ENCODE data around the gene OLIG1.

OLIG1 gene

DNA sequence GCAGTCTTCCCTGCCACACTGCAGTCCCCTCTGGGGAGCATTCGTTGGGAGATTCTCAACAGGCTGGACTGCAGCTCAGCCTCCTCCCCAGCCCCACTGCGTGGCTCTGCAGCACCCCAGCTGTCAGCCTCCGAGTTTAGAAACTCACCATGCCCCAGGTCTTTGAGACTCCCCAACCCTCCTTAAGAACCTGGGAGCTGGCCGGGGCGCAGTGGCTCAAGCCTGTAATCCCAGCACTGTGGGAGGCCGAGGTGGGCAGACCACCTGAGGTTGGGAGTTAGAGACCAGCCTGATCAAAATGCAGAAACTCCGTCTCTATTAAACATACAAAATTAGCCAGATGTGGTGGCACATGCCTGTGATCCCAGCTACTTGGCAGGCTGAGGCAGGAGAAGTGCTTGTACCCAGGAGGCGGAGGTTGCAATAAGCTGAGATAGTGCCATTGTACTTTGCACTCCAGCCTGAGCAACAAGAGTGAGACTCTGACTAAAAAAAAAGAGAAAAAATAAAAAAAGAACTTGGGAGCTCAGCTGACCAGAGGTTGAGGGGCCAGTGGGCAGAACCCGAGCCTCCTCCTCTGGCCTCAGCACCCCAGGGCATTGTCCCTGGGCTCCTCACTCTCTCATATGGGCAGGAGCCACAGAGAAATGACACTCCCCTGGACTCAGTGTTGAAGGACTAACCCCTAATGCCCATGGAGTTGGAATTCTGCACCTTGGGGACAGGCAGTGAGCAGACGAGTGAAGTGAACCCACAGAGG lies 38.6 kb upstream of the OLIG1 start:
- no peak for DNase-seq (ENCODE audit: low read depth)

DNA sequence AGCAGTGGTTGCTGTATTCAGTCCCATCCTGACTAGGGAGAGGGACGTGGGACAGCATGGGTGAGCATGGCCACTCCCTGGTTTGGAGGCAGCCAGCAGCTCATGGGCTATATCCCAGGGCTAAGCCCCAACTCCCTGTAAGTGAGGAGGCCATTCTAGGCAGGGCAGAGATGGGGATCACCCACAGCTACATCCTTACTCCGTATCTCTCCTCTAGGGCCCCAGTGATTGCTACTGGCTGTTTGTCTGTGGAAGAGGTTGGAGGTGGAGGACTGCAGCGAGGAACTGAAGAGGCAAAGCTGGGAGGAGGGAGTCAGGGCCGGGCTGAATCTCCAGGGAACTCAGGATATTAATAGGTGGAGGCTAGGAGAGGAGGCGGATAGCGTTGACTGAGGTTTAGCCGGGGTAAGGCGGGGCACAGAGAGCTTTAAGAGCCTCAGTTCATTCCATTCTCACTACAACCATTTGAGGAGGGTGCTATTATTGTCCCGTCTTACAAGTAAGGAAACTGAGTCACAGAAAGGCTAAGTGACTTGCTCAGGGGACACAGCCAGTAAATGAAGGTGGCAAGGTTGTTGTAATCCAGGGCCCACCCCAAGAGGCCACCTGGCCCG lies 37.4 kb upstream of the OLIG1 start:
- DNase-seq (ENCODE audit: low read depth): no peak

DNA sequence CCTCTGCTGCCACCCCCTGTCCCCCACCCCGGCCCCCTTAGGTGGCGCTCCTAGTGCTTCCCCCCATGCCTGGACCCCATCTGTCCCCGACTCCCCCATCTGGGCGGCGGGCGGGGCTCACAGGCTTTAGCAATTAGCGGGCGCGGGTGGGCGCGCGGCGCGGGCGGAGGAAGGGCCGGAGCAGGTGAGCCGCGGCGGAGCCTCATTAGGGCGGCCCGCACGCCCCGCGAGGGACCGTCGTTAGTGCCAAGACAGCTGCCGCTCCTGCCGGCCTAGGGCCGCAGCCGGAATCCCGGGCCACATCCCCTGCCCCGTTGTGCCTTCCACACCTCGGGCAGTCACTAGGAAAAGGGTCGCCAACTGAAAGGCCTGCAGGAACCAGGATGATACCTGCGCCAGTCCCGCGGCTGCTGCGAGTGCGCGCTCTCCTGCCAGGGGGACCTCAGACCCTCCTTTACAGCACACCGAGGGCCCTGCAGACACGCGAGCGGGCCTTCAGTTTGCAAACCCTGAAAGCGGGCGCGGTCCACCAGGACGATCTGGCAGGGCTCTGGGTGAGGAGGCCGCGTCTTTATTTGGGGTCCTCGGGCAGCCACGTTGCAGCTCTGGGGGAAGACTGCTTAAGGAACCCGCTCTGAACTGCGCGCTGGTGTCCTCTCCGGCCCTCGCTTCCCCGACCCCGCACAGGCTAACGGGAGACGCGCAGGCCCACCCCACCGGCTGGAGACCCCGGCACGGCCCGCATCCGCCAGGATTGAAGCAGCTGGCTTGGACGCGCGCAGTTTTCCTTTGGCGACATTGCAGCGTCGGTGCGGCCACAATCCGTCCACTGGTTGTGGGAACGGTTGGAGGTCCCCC lies 36.6 kb upstream of the OLIG1 start:
- DNase-seq (ENCODE audit: low read depth): no peak

DNA sequence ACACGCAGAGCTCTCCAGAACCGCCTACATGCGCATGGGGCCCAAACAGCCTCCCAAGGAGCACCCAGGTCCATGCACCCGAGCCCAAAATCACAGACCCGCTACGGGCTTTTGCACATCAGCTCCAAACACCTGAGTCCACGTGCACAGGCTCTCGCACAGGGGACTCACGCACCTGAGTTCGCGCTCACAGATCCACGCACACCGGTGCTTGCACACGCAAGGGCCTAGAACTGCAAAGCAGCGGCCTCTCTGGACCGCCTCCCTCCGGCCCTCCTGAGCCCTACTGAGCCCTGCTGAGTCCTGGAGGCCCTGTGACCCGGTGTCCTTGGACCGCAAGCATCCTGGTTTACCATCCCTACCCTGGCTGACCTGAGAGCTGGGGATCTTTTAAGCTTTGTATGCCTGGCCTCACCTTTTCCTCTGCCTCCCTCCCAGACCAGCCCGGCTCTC lies 36.0 kb upstream of the OLIG1 start:
- DNase-seq (ENCODE audit: low read depth): no peak

DNA sequence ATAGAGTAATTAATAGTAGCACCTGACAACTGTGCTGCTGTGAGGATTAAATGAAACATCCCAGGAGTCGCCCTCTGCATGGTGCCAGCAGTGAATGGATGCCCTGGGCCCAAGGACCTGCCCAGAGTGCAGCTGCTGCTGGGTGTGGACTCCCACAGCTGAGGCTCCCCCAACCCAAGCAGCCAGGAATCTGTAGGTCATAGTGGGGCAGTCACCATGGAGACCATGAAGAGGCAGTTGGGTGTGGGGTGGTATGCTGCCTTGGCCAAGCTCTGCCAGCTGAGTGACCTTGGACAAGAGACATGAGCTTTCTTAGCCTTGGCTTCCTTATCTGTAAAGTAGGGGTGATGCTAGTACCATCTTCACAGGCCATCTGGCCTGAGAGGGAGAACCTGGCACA lies 34.8 kb upstream of the OLIG1 start:
- DNase-seq (ENCODE audit: low read depth): no peak

DNA sequence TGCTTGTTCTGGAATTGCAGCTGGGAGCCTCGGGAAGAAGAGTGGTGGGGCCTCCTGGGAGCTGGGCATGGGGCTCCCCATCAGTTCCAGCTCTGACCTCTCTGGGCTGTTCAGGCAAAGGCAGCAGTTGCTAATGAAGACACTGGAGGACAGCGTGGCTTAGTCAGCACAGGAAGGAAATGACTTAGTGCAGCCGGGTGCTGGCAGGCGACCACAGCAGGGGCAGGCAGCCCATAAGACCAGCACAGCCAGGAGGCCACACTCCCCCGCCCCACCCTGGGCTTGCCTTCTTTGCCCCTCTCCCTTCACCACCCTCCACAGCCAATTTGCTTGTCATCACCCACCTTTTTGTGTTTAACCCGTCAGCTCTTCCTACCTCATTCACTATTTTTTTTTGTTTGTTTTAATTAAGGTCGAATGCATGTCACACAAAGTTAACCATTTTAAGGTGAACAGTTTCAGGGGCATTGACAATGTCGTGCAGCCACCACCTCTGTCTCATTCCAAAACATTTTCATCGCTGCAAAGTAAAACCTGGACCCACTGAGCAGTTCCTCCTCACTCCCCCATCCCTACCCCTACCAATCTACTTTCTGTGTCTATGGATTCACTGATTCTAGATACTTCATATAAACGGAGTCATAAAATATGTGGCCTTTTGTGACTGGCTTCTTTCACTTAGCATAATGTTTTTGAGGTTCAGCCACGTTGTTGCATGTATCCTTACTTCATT lies 33.3 kb upstream of the OLIG1 start:
- no peak for DNase-seq (ENCODE audit: low read depth)

DNA sequence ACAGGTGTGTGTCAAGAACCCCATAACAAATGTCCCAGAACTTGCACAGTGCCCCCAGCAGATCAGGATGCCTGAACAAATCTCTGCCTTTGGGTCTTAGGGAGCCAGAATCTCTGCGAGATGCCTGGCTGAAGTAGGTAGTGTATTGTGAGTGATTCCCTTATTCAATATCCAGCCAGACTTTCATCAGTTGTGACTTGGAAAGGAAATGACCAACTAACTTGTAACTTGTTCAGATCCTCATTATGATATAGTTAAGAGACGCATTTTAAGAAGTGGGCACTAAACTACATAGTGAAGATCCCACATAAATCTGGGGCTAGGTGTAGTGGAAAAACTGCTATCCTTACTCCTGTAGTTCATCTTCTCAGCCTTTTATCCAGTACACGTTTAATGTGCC lies 32.4 kb upstream of the OLIG1 start:
- no peak for DNase-seq (ENCODE audit: low read depth)

DNA sequence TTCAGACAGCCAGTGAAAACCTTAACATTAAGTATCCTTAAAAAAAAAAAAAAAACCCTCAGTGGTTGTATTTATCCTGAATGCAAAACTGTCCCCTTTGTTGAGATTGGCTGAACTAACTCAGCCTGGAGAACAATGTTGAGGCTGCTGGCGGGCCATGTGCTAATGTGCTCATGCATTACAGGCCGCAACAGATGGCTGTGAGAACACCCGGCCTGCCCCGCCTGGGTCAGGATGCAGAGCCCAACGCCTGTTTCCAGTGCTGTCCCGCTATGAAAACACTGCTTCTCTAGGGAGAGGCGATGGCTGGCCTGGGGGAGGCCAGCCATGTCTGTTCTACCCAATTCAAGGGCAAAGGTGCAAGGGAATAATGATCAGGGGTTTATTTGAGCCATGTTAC lies 30.4 kb upstream of the OLIG1 start:
- no peak for DNase-seq (ENCODE audit: low read depth)

DNA sequence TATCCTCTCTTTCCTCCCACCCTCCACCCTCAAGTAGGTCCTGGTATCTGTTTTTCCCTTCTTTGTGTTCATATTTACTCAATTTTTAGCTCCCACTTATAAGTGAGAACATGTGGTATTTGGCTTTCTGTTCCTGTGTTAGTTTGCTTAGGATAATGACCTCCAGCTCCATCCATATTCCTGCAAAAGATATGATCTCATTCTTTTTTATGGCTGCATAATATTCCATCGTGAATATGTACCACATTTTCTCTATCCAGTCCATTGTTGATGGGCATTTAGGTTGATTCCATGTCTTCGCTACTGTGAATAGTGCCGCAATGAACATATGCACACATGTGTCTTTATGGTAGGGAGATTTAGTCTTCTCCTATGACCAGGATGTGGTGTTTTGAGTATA lies 29.7 kb upstream of the OLIG1 start:
- no peak for DNase-seq (ENCODE audit: low read depth)

DNA sequence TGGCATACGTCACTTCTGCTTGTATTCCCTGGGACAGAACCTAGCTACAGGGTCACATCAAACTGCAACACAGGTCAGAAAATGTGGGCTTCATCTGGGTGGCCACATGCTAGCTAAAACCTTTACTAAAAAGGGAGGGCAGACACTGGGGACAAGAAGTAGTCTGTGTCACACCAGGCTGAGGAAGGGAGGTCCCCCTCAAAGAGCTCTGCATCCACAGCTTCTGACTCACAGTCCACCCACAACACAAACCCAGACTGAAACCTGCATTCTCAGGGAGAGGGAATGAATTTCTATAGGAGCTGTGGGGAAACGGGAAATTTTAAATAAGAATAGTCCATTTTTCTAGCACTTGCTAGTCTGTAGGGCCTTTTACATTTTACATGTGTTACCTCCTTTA lies 28.0 kb upstream of the OLIG1 start:
- no peak for DNase-seq (ENCODE audit: low read depth)

DNA sequence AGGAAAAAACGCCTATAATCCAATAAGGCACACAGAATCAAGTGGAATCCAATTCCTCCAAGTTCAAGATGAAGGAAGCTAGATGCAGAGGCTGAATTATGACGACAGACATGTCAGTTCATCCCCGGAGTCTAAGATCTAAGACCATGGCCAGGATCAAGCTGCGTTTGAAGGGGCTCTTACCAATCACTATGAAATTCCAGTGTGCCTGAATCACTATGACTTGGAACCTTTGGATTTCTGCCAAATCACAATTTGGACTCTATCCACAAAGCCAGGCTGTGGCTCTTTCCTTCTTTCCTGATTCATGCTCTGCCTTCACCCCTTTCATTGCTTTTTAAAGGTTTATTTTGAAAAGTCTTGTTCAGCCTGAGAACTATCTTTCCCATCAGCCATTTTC lies 27.1 kb upstream of the OLIG1 start:
- no peak for DNase-seq (ENCODE audit: low read depth)

DNA sequence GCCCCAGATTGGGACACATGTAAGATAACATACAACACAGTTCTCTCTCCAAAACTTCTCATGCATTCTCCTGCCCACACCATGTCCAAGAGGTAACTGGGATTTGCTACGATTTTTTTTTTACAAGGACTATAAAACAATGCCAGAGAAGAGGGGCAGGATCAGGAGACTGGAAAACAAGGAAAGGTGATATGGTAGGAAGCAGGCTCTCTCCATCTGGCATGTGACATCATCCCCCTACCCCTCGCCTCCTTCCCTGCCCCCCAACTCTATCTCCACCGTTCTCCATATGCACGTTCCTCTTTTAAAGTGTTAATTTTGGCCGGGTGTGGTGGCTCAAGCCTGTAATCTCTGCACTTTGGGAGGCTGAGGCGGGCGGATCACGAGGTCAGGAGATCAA lies 23.5 kb upstream of the OLIG1 start:
- DNase-seq (ENCODE audit: low read depth): no peak

DNA sequence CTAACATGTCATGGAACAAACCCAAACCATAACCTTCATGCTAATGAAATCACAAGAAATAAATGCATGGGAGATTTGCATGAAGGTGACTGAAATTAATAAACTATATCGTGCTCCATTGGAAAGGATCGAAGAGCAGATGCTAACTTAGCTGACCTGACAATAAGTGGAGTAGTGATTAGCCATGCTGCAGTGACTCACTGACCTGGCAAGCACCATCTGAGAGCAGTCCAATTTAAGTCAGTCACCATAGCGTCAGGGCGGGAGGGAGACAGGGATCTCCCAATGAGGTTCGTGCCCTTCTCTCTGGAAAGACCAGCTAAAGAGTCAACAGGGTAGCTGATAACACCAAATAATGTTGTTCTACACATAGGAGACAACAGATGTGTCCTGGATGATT lies 22.7 kb upstream of the OLIG1 start:
- no peak for DNase-seq (ENCODE audit: low read depth)

DNA sequence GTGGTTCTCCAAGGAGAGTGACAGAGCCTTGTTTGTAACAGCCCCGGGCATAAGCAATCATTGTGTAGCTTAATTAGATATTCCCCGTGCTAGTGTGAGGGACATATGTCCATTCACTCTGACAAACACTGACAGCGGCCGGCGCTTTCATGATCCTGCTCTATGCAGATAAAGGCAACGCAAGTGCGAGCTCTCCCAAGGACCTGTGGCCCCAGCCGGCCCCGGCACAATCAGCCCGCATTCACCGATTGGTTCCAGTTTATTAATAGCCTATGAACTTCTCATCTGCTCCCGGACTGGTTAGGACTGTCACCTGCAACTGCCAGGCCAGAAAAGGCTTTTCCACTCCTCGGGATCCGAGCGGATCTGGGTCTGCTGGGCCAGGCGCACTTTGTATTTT lies 18.0 kb upstream of the OLIG1 start:
- no peak for DNase-seq (ENCODE audit: low read depth)

DNA sequence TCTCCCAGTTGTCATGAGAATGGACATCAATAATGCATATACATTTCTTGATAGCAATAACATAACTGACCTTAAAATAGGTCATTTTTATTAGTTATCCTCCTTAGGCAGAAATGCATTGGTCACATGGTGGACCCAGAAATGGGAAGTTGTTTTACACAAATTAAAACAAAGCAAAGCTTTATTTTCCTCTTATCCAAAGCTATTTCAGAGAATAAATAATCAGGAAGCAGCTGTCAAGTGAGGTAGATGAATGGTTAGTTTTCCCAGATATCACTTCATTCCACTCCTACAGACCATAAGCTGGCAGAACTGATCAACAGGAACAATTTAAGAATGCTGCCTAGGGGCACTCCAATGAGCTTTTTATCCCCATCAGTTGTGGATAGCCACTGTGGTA lies 16.0 kb upstream of the OLIG1 start:
- no peak for DNase-seq (ENCODE audit: low read depth)

DNA sequence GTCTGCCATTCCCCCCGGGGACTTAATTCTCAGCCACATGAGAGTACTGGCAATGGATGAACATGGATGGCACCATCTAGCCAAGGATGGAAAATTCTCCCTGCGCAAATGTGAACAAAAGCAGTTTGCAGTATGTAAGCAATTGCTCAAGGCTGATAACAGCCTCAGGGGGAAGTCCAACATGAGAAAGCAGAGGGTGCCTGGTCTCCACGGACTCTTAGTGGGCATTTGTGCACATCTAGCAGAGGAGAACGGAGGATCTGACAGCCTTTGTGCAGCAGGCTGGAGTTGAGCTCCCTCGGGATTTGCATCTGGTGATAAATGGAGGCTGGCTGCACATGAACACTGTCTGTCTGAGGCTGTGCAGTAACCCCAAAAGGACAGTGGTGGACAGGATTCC lies 13.9 kb upstream of the OLIG1 start:
- DNase-seq (ENCODE audit: low read depth): no peak

DNA sequence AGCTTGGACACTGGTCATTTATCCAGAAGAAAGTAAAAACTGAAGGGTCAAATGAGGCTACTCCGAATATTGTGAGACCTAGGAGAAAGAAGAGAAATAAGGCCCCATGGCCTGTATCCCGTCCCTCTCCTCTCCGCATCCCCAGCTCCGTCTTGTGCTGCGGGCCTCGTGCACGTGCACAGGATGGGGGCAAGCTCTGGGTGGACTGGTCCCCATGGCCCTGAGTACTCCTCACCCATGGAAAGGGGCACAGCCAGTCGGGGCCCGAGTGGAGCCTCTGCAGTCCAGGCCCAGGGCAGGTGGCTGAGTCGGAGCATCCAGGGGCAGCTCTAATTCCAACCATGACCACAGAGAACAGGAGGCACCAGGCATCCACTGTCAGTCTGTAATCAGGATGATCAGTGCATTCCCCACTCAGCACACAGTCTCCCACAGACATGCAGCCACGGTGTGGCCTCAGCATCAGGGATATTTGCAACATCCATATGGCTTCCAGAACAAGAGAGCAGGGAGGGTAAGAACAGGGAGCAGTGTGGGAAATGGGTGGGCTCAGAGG lies 12.5 kb upstream of the OLIG1 start:
- DNase-seq (ENCODE audit: low read depth): no peak

DNA sequence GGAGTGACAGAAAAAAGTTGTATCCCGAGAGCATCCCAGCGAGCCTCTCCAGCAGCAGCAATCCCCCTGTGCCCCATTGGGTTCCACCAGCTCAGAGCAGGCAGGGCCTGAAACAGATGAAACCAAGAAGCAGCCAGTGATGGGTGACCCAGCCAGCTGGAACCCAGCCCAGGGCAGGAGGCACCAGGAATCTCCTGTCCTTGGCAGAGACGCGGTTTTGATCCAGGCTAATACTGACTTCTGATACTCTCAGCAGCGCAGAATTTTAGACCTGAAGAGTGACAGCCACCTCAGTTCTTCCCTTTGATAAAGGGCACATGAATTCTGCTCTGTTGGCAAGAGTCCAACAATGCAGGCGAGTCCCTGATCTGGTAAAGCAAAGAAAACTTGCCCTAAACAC lies 11.4 kb upstream of the OLIG1 start:
- DNase-seq (ENCODE audit: low read depth): no peak

DNA sequence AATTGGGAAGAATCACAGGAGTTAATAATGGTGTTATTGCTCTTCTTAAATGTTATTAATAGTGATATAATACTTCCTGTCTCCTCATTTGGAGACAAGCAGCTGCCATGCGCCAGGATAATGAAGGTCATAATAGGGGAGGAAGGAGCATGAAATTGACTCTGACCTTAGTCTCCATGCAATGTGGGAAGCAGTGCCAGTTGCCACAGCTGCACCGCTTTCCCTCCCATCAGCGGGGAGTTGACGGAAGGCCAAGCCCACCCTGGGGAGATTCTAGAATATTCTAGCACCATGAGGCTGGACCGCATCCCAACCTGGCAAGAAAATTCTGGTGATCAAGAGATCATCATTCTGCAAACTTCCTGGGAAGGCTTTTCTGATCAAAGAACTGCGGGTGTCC lies 11.0 kb upstream of the OLIG1 start:
- no peak for DNase-seq (ENCODE audit: low read depth)

DNA sequence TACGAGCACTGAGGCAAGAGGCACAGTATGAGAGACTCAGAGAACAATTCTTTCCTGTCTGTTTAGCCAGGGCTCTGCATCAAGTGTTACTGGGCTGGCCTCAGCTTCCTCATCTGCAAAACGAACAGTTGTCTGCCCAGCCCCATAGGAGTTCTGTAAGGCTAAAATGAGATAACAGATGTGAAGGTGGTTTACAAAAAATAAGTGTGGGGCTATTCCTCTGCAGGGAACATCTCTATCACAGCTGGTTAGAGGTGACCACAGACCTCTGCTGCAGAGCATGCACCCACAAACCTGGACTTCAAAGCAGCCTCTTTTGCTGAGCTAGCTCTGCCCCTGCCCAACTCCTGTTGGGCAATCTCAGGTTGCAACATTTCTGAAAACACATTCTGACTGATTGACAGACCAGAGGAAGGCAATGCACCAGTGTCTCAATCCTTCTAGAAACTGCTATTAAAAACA lies 10.5 kb upstream of the OLIG1 start:
- DNase-seq (ENCODE audit: low read depth): no peak

DNA sequence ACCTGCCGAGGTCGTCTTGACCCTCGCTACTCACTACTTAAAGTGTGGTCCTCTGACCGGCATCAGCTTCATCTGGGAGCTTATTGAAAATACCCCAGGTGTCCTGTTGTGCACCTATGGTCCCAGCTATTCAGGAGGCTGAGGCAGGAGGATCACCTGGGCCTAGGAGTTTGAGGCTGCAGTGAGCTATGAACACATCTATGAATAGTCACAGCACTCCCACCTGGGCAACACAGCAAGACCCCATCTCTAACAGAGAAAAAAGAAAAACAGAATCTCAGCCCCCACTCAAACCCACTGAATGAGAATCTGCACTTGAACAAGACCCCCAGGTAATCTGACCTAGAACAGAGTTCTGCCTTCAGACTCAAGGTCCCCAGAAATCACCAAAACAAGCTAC lies 8.7 kb upstream of the OLIG1 start:
- DNase-seq (ENCODE audit: low read depth): no peak

DNA sequence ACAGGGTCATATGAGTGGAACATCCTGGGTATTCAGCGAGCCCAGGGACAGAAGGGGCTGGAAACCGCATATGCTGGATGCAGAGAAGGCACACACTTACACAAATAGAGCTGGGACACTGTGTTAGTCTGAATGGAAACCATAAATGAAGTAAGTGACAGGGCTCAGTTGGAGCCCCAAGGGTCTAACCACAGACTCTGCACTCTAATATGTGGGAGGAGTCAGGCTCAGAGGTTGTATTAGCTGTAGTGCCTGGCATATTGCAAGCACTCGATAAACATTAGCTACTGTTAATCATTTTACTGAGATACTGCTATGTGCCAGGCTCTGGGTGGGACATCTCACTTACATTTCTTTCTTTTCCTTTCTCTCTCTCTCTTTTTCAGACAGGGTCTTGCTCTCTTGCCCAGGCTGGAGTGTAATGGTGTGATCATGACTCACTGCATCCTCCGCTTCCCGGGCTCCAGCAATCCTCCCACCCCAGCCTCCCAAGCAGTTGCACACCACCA lies 6.5 kb upstream of the OLIG1 start:
- no peak for DNase-seq (ENCODE audit: low read depth)

Data from stimulated activated CD8-positive, alpha-beta memory T cell treated with anti-CD3 and anti-CD28 coated beads, Interleukin-15, amount 100 ng/mL, for 1 hour (primary cell).